ENCODE data around the gene ABCA2.

The ABCA2 gene

DNA sequence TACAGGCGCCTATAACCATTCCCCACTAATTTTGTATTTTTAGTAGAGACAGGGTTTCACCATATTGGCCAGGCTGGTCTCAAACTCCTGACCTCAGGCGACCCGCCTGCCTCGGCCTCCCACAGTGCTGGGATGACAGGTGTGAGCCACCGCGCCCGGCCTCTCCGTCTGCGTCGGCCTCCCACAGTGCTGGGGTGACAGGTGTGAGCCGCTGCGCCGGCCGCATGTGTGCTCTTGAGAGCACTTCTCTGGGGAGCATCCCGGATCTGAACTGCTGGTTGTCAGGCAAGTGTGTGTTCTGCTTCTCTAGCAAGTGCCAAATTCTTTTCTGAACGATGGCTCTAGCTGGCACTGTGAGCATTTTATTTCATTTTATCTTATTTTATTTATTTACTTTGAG is 29.5 kb upstream of the ABCA2 start:
- POLR2A ChIA-PET, result no interaction called here
- no peak overlapping the region for H3K4me3 ChIP-seq (ENCODE audit: low read depth, low read length)
- no peak for DNase-seq (ENCODE audit: low read depth, low spot score)
- CTCF ChIA-PET, result interaction anchor here (0.6 to 21.0 kb wide), 4 partner anchors 6 to 26 kb away, joined by 3 to 364 read pairs (median 182); partner anchors contain the start of genes ABCA2, ENTPD2, FUT7 and NPDC1
- TF ChIP-seq, protein P1, sequence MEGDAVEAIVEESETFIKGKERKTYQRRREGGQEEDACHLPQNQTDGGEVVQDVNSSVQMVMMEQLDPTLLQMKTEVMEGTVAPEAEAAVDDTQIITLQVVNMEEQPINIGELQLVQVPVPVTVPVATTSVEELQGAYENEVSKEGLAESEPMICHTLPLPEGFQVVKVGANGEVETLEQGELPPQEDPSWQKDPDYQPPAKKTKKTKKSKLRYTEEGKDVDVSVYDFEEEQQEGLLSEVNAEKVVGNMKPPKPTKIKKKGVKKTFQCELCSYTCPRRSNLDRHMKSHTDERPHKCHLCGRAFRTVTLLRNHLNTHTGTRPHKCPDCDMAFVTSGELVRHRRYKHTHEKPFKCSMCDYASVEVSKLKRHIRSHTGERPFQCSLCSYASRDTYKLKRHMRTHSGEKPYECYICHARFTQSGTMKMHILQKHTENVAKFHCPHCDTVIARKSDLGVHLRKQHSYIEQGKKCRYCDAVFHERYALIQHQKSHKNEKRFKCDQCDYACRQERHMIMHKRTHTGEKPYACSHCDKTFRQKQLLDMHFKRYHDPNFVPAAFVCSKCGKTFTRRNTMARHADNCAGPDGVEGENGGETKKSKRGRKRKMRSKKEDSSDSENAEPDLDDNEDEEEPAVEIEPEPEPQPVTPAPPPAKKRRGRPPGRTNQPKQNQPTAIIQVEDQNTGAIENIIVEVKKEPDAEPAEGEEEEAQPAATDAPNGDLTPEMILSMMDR (IDR thresholded peaks at IDR 0.05; ENCODE audit: insufficient read depth, low read length, missing control alignments), result no peak

DNA sequence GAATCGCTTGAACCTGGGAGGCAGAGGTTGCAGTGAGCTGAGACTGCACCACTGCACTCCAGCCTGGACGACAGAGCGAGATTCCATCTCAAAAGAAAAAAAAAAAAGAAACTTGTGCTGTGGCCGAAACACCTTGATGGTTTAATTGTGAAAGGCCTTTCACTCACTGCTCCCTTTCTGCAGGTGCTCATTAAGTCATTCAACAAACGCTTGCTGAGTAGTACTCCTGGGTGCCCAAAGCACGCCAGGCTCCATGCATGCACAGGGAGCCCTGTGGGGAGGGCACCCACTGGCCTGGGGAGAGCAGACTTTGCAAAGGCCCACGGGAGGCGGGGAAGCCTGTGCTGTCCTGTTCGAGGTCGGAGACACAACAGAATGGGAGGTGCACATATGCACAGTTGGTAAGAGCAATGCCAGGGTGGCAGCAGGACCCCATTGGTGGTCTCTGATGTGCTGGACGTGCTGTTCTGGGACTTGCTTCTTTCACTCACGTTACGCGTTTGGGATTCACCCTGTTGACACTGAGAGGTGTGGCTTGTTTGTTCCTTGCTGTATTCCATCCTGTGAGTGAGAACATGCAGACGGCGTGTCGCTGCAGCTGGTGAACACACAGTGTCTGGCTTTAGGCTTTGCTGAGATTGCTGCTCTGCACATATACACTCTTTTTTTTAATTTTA is 28.8 kb upstream of the ABCA2 start:
- TF ChIP-seq, protein P1 (IDR thresholded peaks at IDR 0.05; ENCODE audit: insufficient read depth, low read length, missing control alignments), result no peak
- ChIA-PET POLR2A (no interaction called here), CTCF (interaction anchor here (1.2 to 21.0 kb wide), 7 partner anchors 6 to 268 kb away, joined by 3 to 364 read pairs (median 53); partner anchors contain the start of genes ABCA2, ENTPD2, FUT7 and NPDC1)
- no peak for DNase-seq (ENCODE audit: low read depth, low spot score)
- H3K4me3 ChIP-seq (ENCODE audit: low read depth, low read length), result no peak overlapping the region

DNA sequence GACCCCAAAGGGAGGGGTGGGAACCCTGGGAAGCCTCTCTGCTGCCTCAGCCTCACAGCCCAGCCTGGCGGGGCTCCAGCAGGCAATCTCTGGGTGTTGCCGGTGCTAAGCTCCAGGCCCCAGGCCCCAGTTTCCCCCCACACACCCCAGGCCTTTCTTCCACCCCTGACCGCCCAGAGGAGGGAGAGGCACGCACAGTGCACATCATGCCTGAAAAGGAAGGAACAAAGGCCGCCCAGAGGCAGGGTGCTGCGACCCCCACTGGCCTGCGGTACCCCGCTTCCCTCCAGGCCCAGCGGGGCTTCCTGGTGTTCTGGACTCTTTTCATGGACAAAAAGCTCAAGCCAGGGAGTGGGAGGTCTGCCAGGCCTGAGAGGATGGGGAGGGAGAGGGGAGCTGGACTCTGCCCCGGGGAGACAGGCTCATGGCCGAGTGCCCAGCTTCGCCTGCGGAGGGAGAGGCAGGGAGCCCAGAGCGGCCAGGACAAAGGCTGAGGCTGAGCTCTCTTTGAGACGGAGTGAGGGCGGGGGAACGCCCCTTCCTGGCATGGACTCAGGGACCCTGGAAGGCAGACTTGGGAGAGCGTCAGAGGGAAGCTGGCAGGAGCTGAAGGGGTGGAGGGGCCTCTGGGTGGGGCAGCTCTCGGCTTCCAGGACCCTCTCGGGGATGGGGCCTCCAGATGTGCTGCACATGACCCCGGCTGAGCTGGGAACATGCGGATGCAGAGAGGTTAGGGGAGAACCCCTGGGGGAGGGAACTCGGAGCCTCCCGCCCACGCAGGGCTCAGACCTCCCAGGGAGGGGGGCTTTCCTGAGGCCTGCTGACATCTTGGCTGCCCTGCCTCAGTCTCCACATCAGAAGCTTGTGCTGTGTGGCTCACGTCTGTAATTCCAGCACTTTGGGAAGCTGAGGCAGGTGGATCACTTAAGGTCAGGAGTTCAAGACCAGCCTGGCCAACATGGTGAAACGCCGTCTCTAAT is 27.6 kb upstream of the ABCA2 start:
- no peak for DNase-seq (ENCODE audit: low read depth, low spot score)
- POLR2A ChIA-PET, result interaction anchor here (1.1 kb wide), 1 partner anchor 185 kb away, joined by 3 read pairs; the partner anchor contains the start of gene TUBB4B
- TF ChIP-seq, protein P1 (IDR thresholded peaks at IDR 0.05; ENCODE audit: insufficient read depth, low read length, missing control alignments), result no peak
- CTCF ChIA-PET, result interaction anchor here (1.2 to 21.0 kb wide), 8 partner anchors 4 to 267 kb away, joined by 3 to 364 read pairs (median 4); partner anchors contain the start of genes ABCA2, ENTPD2, FUT7 and NPDC1
- no peak overlapping the region for H3K4me3 ChIP-seq (ENCODE audit: low read depth, low read length)

GRCh38 chr9:137054932-137055384 is 26.9 kb upstream of the ABCA2 start:
- ChIA-PET CTCF (interaction anchor here (1.2 to 21.0 kb wide), 6 partner anchors 4 to 182 kb away, joined by 3 to 364 read pairs (median 158); partner anchors contain the start of genes ABCA2, ENTPD2, FUT7 and NPDC1), POLR2A (no interaction called here)
- no peak overlapping the region for H3K4me3 ChIP-seq (ENCODE audit: low read depth, low read length)
- DNase-seq (ENCODE audit: low read depth, low spot score), result no peak
- TF ChIP-seq, protein P1 (IDR thresholded peaks at IDR 0.05; ENCODE audit: insufficient read depth, low read length, missing control alignments), result no peak

GRCh38 chr9:137053944-137054931 is 26.2 kb upstream of the ABCA2 start, which contains the start of gene ENTPD2:
Gene ENTPD2 (minus strand): TSS chr9:137054061. CDS start chr9:137053997, 64 bp downstream.
- POLR2A ChIA-PET, result no interaction called here
- TF ChIP-seq, protein P1 (IDR thresholded peaks at IDR 0.05; ENCODE audit: insufficient read depth, low read length, missing control alignments), result no peak
- DNase-seq (ENCODE audit: low read depth, low spot score), result no peak
- H3K4me3 ChIP-seq (ENCODE audit: low read depth, low read length), result no peak within 1 kb of the TSS
- CTCF ChIA-PET, result interaction anchor here (1.3 to 21.0 kb wide), 3 partner anchors 10 to 182 kb away, joined by 3 to 364 read pairs (median 310); partner anchors contain the start of genes ABCA2, FUT7 and SAPCD2
